Liver (tissue), 9 donors: ENCODE results near the gene KDM6A. TPM values are rescaled to one million over a fixed set of nuclear protein-coding genes. Genes with fewer than 3 reads are reported as not detected.

Experiments used
- DNase-seq: peaks from one replicate; pipeline ENCODE4 v3.0.0-alpha.2; 2017; ENCODE audit warnings: low spot score
- H3K27ac ChIP-seq, 2 donors: one replicate each; pipeline ENCODE4 v1.7.0; 2013; ENCODE audit warnings: inconsistent platforms in 2 of 2, low read length in 2 of 2, control low read depth in 1 of 2, low read depth in 1 of 2, mild to moderate bottlenecking in 1 of 2
- H3K27me3 ChIP-seq, 4 donors: one replicate each; pipeline versions ENCODE4 v1.6.1 to v1.7.0; 2013; ENCODE audit warnings: low read length in 3 of 4, inconsistent platforms in 1 of 4, mild to moderate bottlenecking in 1 of 4, moderate library complexity in 1 of 4; ENCODE audit not compliant: control insufficient read depth in 4 of 4, insufficient read depth in 4 of 4
- H3K36me3 ChIP-seq, 4 donors: one replicate each; pipeline versions ENCODE4 v1.6.1 to v1.7.0; 2013; ENCODE audit warnings: low read length in 3 of 4, mild to moderate bottlenecking in 3 of 4, low read depth in 1 of 4, moderate library complexity in 1 of 4; ENCODE audit not compliant: control insufficient read depth in 4 of 4, insufficient read depth in 3 of 4
- H3K4me1 ChIP-seq, 4 donors: one replicate each; pipeline versions ENCODE4 v1.6.1 to v1.7.0; 2013; ENCODE audit warnings: low read length in 3 of 4, mild to moderate bottlenecking in 3 of 4, moderate library complexity in 1 of 4; ENCODE audit not compliant: control insufficient read depth in 4 of 4, insufficient read depth in 4 of 4
- H3K4me3 ChIP-seq, 3 donors: one replicate each; pipeline versions ENCODE4 v1.6.1 to v1.7.0; 2013; ENCODE audit warnings: low read length in 3 of 3, control low read depth in 1 of 3, low read depth in 1 of 3, mild to moderate bottlenecking in 1 of 3
- H3K9ac ChIP-seq, 2 donors: one replicate each; pipeline ENCODE4 v1.7.0; 2013; ENCODE audit warnings: low read length in 2 of 2, mild to moderate bottlenecking in 2 of 2, moderate library complexity in 2 of 2, control low read depth in 1 of 2, low read depth in 1 of 2
- H3K9me3 ChIP-seq, 4 donors: one replicate each; pipeline versions ENCODE4 v1.6.1 to v1.7.0; 2013; ENCODE audit warnings: low read length in 3 of 4; ENCODE audit not compliant: control insufficient read depth in 4 of 4
- EGR1 ChIP-seq, 2 donors: IDR thresholded peaks; 2 replicates each; pipeline ENCODE4 v1.6.1; 2016 to 2018; ENCODE audit warnings: antibody characterized with exemption in 2 of 2, low read depth in 2 of 2
- FOXA2 ChIP-seq: IDR thresholded peaks from 2 replicates; pipeline ENCODE4 v1.6.1; 2016; ENCODE audit warnings: antibody characterized with exemption
- GABPA ChIP-seq, 2 donors: IDR thresholded peaks in 1 of 2; conservative IDR thresholded peaks in 1 of 2; 2 replicates each; pipeline ENCODE4 v1.6.1; 2016; ENCODE audit warnings: antibody characterized with exemption in 2 of 2, mild to moderate bottlenecking in 1 of 2, moderate library complexity in 1 of 2
- HNF4A ChIP-seq, 2 donors: conservative IDR thresholded peaks; 2 replicates each; pipeline ENCODE4 v1.6.1; 2016; ENCODE audit warnings: antibody characterized with exemption in 2 of 2, mild to moderate bottlenecking in 2 of 2
- HNF4G ChIP-seq: IDR thresholded peaks from 2 replicates; pipeline ENCODE4 v1.6.1; 2016; ENCODE audit warnings: antibody characterized with exemption
- JUND ChIP-seq, 2 donors: IDR thresholded peaks; 2 replicates each; pipeline ENCODE4 v1.6.1; 2016; ENCODE audit warnings: antibody characterized with exemption in 2 of 2
- NR2F2 ChIP-seq: IDR thresholded peaks from 2 replicates; pipeline ENCODE4 v1.6.1; 2016; ENCODE audit warnings: antibody characterized with exemption
- RAD21 ChIP-seq, 2 donors: IDR thresholded peaks; 2 replicates each; pipeline ENCODE4 v1.6.1; 2016; ENCODE audit warnings: antibody characterized with exemption in 2 of 2, mild to moderate bottlenecking in 2 of 2
- RXRA ChIP-seq, 2 donors: IDR thresholded peaks; 2 replicates each; pipeline ENCODE4 v1.6.1; 2017 to 2018; ENCODE audit warnings: antibody characterized with exemption in 2 of 2, mild to moderate bottlenecking in 1 of 2
- SP1 ChIP-seq: IDR thresholded peaks from 2 replicates; pipeline ENCODE4 v1.6.1; 2018; ENCODE audit warnings: antibody characterized with exemption, mild to moderate bottlenecking
- TAF1 ChIP-seq: conservative IDR thresholded peaks from 2 replicates; pipeline ENCODE4 v1.6.1; 2016; ENCODE audit warnings: antibody characterized with exemption, mild to moderate bottlenecking
- YY1 ChIP-seq: IDR thresholded peaks from 2 replicates; pipeline ENCODE4 v1.6.1; 2016; ENCODE audit warnings: antibody characterized with exemption, mild to moderate bottlenecking
- WGBS: extraction: QIAGEN DNeasy Blood & Tissue Kit; methylation state at CpG from one replicate; pipeline ENCODE4 v1.1.7; 2013; 5-methylcytosine and 5-hydroxymethylcytosine counted together
- polyA plus RNA-seq, 2 donors: library from polyadenylated mRNA; stranded (reverse) in 1 of 2; unstranded in 1 of 2; fragments of 200-250 nt in 1 of 2; fragments of >200 nt in 1 of 2; fragmentation: Nextera tagmentation in 1 of 2; extraction: Ambion mirVana in 1 of 2; gene quantifications; one replicate each; pipeline versions ENCODE4 v1.2.1 to v1.2.3, GENCODE V29; 2013 to 2015
- total RNA-seq, 2 donors: library from RNA; depleted of rRNA; stranded (reverse); fragments of >200 nt; gene quantifications; one replicate each; pipeline ENCODE4 v1.2.3, GENCODE V29; 2014
- TF ChIP-seq, protein P1 (sequence below): IDR thresholded peaks from 2 replicates; pipeline ENCODE4 v1.6.1; 2016; ENCODE audit warnings: antibody characterized with exemption
- TF ChIP-seq, protein P2 (sequence below): IDR thresholded peaks from 2 replicates; pipeline ENCODE4 v1.6.1; 2016; ENCODE audit warnings: antibody characterized with exemption
- TF ChIP-seq, protein P3 (sequence below): IDR thresholded peaks from 2 replicates; pipeline ENCODE4 v1.6.1; 2016; ENCODE audit warnings: antibody characterized with exemption, mild to moderate bottlenecking
- TF ChIP-seq, protein P4 (sequence below): IDR thresholded peaks from 2 replicates; pipeline ENCODE4 v1.6.1; 2016; ENCODE audit warnings: antibody characterized with exemption
- TF ChIP-seq, protein P5 (sequence below): fragments of 150-350 bp; IDR thresholded peaks from 2 replicates; pipeline ENCODE4 v1.5.1; 2017; ENCODE audit warnings: improper control_type of control experiment, low read depth, low read length; ENCODE audit not compliant: missing input control
- donor health status: healthy.
- donor health status: healthy.
- donor health status: healthy.
- donor health status: healthy.
- donor health status: healthy.

KDM6A gene
- total and polyA plus RNA-seq, 4 donors, result 5.3 to 30.2 (median 18.2) TPM

DNA sequence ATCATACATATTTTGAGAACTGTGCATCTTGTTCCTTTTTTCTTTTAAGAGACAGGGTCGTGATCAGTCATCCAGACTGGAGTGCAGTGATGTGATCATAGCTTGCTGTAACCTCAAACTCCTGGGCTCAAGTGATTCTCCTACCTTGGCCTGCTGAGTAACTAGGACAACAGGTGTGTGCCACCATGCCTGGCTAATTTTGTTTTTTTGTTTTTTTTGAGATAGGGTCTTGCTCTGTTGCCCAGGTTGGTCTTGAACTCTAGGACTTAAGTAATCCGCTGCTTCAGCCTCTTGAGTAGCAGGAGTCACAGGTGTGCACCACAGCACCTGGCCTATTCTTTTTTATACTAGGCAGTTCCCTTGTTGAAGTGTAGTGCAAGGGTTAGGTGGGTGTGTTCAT lies 24.6 kb downstream of the KDM6A start:
- 98% methylated on average over 2 of the region's 2 CpGs for WGBS
- Histone ChIP-seq H3K4me1 (peaks cover 3 to 20% (median 14%) of the 10 kb centered on the region in 4 donors), H3K9ac (no peak overlapping the region), H3K9me3 (no peaks in the 10 kb centered on the region), H3K36me3 (no peaks in the 10 kb centered on the region), H3K4me3 (no peak overlapping the region), H3K27me3 (no peaks in the 10 kb centered on the region), H3K27ac (no peak overlapping the region)
- no peak for DNase-seq
- TF ChIP-seq RAD21 (IDR thresholded peaks at IDR 0.05) (no peak), SP1 (no peak), EGR1 (IDR thresholded peaks at IDR 0.05; ENCODE audit: low read depth in 2 of 2) (no peak), NR2F2 (no peak), JUND (IDR thresholded peaks at IDR 0.05) (no peak), RXRA (IDR thresholded peaks at IDR 0.05) (no peak), HNF4G (no peak), YY1 (no peak), TAF1 (no peak), HNF4A (conservative IDR thresholded peaks at IDR 0.05) (no peak), GABPA (IDR thresholded peaks at IDR 0.05 in 1 of 2, conservative IDR thresholded peaks at IDR 0.05 in 1 of 2) (no peak), FOXA2 (no peak)
- TF ChIP-seq, protein P1, sequence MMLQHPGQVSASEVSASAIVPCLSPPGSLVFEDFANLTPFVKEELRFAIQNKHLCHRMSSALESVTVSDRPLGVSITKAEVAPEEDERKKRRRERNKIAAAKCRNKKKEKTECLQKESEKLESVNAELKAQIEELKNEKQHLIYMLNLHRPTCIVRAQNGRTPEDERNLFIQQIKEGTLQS, result no peak
- TF ChIP-seq, protein P2, sequence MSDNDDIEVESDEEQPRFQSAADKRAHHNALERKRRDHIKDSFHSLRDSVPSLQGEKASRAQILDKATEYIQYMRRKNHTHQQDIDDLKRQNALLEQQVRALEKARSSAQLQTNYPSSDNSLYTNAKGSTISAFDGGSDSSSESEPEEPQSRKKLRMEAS, result no peak
- TF ChIP-seq, protein P3, sequence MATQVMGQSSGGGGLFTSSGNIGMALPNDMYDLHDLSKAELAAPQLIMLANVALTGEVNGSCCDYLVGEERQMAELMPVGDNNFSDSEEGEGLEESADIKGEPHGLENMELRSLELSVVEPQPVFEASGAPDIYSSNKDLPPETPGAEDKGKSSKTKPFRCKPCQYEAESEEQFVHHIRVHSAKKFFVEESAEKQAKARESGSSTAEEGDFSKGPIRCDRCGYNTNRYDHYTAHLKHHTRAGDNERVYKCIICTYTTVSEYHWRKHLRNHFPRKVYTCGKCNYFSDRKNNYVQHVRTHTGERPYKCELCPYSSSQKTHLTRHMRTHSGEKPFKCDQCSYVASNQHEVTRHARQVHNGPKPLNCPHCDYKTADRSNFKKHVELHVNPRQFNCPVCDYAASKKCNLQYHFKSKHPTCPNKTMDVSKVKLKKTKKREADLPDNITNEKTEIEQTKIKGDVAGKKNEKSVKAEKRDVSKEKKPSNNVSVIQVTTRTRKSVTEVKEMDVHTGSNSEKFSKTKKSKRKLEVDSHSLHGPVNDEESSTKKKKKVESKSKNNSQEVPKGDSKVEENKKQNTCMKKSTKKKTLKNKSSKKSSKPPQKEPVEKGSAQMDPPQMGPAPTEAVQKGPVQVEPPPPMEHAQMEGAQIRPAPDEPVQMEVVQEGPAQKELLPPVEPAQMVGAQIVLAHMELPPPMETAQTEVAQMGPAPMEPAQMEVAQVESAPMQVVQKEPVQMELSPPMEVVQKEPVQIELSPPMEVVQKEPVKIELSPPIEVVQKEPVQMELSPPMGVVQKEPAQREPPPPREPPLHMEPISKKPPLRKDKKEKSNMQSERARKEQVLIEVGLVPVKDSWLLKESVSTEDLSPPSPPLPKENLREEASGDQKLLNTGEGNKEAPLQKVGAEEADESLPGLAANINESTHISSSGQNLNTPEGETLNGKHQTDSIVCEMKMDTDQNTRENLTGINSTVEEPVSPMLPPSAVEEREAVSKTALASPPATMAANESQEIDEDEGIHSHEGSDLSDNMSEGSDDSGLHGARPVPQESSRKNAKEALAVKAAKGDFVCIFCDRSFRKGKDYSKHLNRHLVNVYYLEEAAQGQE, result no peak
- TF ChIP-seq, protein P4, sequence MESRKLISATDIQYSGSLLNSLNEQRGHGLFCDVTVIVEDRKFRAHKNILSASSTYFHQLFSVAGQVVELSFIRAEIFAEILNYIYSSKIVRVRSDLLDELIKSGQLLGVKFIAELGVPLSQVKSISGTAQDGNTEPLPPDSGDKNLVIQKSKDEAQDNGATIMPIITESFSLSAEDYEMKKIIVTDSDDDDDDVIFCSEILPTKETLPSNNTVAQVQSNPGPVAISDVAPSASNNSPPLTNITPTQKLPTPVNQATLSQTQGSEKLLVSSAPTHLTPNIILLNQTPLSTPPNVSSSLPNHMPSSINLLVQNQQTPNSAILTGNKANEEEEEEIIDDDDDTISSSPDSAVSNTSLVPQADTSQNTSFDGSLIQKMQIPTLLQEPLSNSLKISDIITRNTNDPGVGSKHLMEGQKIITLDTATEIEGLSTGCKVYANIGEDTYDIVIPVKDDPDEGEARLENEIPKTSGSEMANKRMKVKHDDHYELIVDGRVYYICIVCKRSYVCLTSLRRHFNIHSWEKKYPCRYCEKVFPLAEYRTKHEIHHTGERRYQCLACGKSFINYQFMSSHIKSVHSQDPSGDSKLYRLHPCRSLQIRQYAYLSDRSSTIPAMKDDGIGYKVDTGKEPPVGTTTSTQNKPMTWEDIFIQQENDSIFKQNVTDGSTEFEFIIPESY, result no peak
- TF ChIP-seq, protein P5, sequence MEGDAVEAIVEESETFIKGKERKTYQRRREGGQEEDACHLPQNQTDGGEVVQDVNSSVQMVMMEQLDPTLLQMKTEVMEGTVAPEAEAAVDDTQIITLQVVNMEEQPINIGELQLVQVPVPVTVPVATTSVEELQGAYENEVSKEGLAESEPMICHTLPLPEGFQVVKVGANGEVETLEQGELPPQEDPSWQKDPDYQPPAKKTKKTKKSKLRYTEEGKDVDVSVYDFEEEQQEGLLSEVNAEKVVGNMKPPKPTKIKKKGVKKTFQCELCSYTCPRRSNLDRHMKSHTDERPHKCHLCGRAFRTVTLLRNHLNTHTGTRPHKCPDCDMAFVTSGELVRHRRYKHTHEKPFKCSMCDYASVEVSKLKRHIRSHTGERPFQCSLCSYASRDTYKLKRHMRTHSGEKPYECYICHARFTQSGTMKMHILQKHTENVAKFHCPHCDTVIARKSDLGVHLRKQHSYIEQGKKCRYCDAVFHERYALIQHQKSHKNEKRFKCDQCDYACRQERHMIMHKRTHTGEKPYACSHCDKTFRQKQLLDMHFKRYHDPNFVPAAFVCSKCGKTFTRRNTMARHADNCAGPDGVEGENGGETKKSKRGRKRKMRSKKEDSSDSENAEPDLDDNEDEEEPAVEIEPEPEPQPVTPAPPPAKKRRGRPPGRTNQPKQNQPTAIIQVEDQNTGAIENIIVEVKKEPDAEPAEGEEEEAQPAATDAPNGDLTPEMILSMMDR, result no peak
